LNCaP clone FGC (cell line): ENCODE measurements around the gene GLIS2.

Source experiments
- DNase-seq: peaks from one replicate; pipeline ENCODE4 v3.0.0-alpha.2; 2011; ENCODE audit warnings: low read depth
- H3K4me3 ChIP-seq: 2 replicates; pipeline ENCODE4 v1.5.1; 2011; ENCODE audit warnings: mild to moderate bottlenecking, low read depth, low read length, control low read depth
- CTCF ChIP-seq: IDR thresholded peaks from 2 replicates; pipeline ENCODE4 v1.5.1; 2012; ENCODE audit warnings: mild to moderate bottlenecking; ENCODE audit not compliant: control insufficient read depth, insufficient read depth; ENCODE audit errors: extremely low read depth

The GLIS2 gene

GRCh38 chr16:4383591-4384444 is 68.0 kb downstream of the GLIS2 start:
- no peak overlapping the region for H3K4me3 ChIP-seq
- TF ChIP-seq CTCF: no peak
- no peak for DNase-seq

- no peak for DNase-seq
- TF ChIP-seq CTCF: no peak
- H3K4me3 ChIP-seq: no peak overlapping the region
Observed at GRCh38 chr16:4384509-4384942, 68.7 kb downstream of the GLIS2 start.

GRCh38 chr16:4385066-4385788 is 69.4 kb downstream of the GLIS2 start:
- no peak overlapping the region for H3K4me3 ChIP-seq
- TF ChIP-seq CTCF: no peak
- no peak for DNase-seq

- H3K4me3 ChIP-seq: no peak overlapping the region
- no peak for TF ChIP-seq CTCF
- DNase-seq: no peak
Observed at GRCh38 chr16:4385789-4386450, 70.1 kb downstream of the GLIS2 start.

- no peak for TF ChIP-seq CTCF
- H3K4me3 ChIP-seq: no peak overlapping the region
- no peak for DNase-seq
Observed at GRCh38 chr16:4386451-4386805, 70.6 kb downstream of the GLIS2 start.

- DNase-seq: no peak
- no peak overlapping the region for H3K4me3 ChIP-seq
- no peak for TF ChIP-seq CTCF
Observed at GRCh38 chr16:4386951-4387565, 71.2 kb downstream of the GLIS2 start.
